Upper lobe of left lung (tissue), 4 donors: Measurements from ENCODE around the gene AHCYL2.

Experiments used
- EP300 ChIP-seq, 4 donors: sonication (generic); formaldehyde crosslinking; IDR thresholded peaks; one replicate each; pipeline ENCODE4 v1.5.1; 2017; ENCODE audit warnings: antibody characterized with exemption in 4 of 4, control low read depth in 2 of 4
- POLR2A ChIP-seq, 4 donors: fragments of 450-650 bp; IDR thresholded peaks; one replicate each; pipeline ENCODE4 v1.5.1; 2016 to 2017; ENCODE audit warnings: antibody characterized with exemption in 4 of 4, mild to moderate bottlenecking in 2 of 4
- POLR2AphosphoS5 ChIP-seq, 2 donors: sonication (generic); formaldehyde crosslinking; IDR thresholded peaks; one replicate each; pipeline ENCODE4 v1.5.1; 2017; ENCODE audit warnings: antibody characterized with exemption in 2 of 2
- TF ChIP-seq, protein P1 (sequence below), 6 experiments: fragments of 450-650 bp in 4 of 6; fragments of 200-600 bp in 2 of 6; sonication (generic) in 2 of 6; IDR thresholded peaks; one replicate each; pipeline ENCODE4 v1.5.1; 2016 to 2019; ENCODE audit warnings: antibody characterized with exemption in 6 of 6

DNA sequence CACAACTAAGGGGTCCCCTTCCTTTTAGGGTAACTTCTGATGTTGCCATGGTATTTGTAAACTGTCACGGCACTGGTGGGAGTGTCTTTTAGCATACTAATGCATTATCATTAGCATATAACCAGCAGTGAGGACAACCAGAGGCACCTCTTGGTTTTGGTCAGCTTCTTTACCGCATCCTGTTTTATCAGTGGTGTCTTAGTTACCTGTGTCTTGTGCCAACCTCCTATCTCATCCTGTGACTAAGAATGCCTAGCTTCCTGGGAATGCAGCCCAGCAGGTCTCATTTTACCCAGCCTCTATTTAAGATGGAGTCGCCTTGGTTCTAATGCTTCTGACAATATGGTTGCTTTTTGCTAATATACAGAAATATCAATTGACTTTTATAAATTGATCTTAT is 54.9 kb downstream of the AHCYL2 start:
- TF ChIP-seq, protein P1, sequence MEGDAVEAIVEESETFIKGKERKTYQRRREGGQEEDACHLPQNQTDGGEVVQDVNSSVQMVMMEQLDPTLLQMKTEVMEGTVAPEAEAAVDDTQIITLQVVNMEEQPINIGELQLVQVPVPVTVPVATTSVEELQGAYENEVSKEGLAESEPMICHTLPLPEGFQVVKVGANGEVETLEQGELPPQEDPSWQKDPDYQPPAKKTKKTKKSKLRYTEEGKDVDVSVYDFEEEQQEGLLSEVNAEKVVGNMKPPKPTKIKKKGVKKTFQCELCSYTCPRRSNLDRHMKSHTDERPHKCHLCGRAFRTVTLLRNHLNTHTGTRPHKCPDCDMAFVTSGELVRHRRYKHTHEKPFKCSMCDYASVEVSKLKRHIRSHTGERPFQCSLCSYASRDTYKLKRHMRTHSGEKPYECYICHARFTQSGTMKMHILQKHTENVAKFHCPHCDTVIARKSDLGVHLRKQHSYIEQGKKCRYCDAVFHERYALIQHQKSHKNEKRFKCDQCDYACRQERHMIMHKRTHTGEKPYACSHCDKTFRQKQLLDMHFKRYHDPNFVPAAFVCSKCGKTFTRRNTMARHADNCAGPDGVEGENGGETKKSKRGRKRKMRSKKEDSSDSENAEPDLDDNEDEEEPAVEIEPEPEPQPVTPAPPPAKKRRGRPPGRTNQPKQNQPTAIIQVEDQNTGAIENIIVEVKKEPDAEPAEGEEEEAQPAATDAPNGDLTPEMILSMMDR (IDR thresholded peaks at IDR 0.05), result no peak
- TF ChIP-seq POLR2A (IDR thresholded peaks at IDR 0.05), result no peak
- TF ChIP-seq EP300 (IDR thresholded peaks at IDR 0.05), result no peak
- TF ChIP-seq POLR2AphosphoS5 (IDR thresholded peaks at IDR 0.05), result no peak
